Measurements from ENCODE around the gene WDR46. TPM values are rescaled to one million over a fixed set of nuclear protein-coding genes. Genes with fewer than 3 reads are reported as not detected.
"Not testable (repeated sequence)": the region's sequence is repeated elsewhere in the genome, so short reads cannot be mapped to it uniquely, and the experiment has no call there.

Gene WDR46
- total RNA-seq, 1 experiment from 2014 or later = 90.6 TPM

- ChIA-PET CTCF (interaction anchor here (0.6 to 1.8 kb wide), 7 partner anchors 13 to 262 kb away, joined by 3 to 9 read pairs (median 5); partner anchors contain the start of genes PFDN6, RGL2, WDR46 and ZBTB22), RAD21 (ENCODE audit: low non-redundant PET in 1 of 2, low total read pairs in 2 of 2, uncharacterized antibody in 2 of 2, unreplicated experiment in 2 of 2) (no interaction called here), POLR2A (interaction anchor here (1.2 to 2.4 kb wide), 9 partner anchors 12 to 134 kb away, joined by 3 to 12 read pairs (median 7); partner anchors contain the start of genes PFDN6, RGL2, WDR46 and ZBTB22)
- no peak for TF ChIP-seq RAD21 (IDR thresholded peaks at IDR 0.05; ENCODE audit: low read depth)
- TF ChIP-seq YY1 (IDR thresholded peaks at IDR 0.05; ENCODE audit: extremely low read depth, insufficient replicate concordance, low read depth, low read length) = no peak
- TF ChIP-seq REST (IDR thresholded peaks at IDR 0.05; ENCODE audit: low read depth) = no peak
- TF ChIP-seq EZH2phosphoT487 (IDR thresholded peaks at IDR 0.05; ENCODE audit: borderline replicate concordance) = no peak
- no peak for TF ChIP-seq POLR2A (IDR thresholded peaks at IDR 0.05; ENCODE audit: borderline replicate concordance, extremely low read depth, insufficient read depth, insufficient read length)
- no peak for TF ChIP-seq ELF1 (IDR thresholded peaks at IDR 0.05; ENCODE audit: borderline replicate concordance, low read depth)
- no peak for TF ChIP-seq EZH2 (IDR thresholded peaks at IDR 0.05)
- no peak for TF ChIP-seq TCF7L2 (IDR thresholded peaks at IDR 0.05; ENCODE audit: borderline replicate concordance, extremely low read depth, insufficient read depth, insufficient read length)
- no peak for TF ChIP-seq SP1 (IDR thresholded peaks at IDR 0.05; ENCODE audit: low read depth)
- TF ChIP-seq, protein P1, sequence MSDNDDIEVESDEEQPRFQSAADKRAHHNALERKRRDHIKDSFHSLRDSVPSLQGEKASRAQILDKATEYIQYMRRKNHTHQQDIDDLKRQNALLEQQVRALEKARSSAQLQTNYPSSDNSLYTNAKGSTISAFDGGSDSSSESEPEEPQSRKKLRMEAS (IDR thresholded peaks at IDR 0.05) = no peak
- BruUV-seq (replicated peaks) = no TSS peak
- H3K9me3 ChIP-seq (ENCODE audit: control insufficient read depth in 1 of 2, insufficient read depth in 1 of 2, low read depth in 1 of 2, low read length in 2 of 2) = no peaks in the 10 kb centered on the region
- H3K4me1 ChIP-seq (ENCODE audit: control insufficient read depth in 1 of 2, insufficient read depth in 2 of 2, low read length in 2 of 2) = peaks cover 43 to 68% of the 10 kb centered on the region in 2 experiments
- H3K27me3 ChIP-seq (ENCODE audit: insufficient read depth, low read length) = no peaks in the 10 kb centered on the region
- peak overlapping the region; percentile 34 to 99 for H3K4me3 ChIP-seq (replicated peaks in 1 of 2; ENCODE audit: low read depth in 1 of 2, low read length in 2 of 2)
- intact Hi-C loops (cut with micrococcal nuclease) = no loop called here
- DNase-seq (ENCODE audit: low read depth, low spot score) (no peak), ATAC-seq (peak; percentile 3)
- peak overlapping the region; percentile 82 for H3K27ac ChIP-seq (ENCODE audit: low read depth, low read length)
- H3K9ac ChIP-seq (ENCODE audit: low read length) = peak overlapping the region; percentile 98
- H3K36me3 ChIP-seq (ENCODE audit: control insufficient read depth in 1 of 2, insufficient read depth in 2 of 2, low read length in 2 of 2) = peaks cover 31 to 56% of the 10 kb centered on the region in 2 experiments
- no peak overlapping the region for H2AFZ ChIP-seq (ENCODE audit: low read depth, low read length, poor library complexity, severe bottlenecking)
- H3K9me2 ChIP-seq (ENCODE audit: insufficient read depth) = no peaks in the 10 kb centered on the region
- H4K20me1 ChIP-seq (ENCODE audit: insufficient read depth) = peaks cover 22% of the 10 kb centered on the region
- H3K79me2 ChIP-seq (ENCODE audit: insufficient read depth, low read length) = peaks cover 44% of the 10 kb centered on the region
- peak overlapping the region; percentile 86 for H3K4me2 ChIP-seq (ENCODE audit: low read length)
These were observed 12.5 kb downstream of the WDR46 start for GRCh38 chr6:33276581-33276863.

GRCh38 chr6:33275795-33276580 is 13.1 kb downstream of the WDR46 start:
- peaks cover 31 to 56% of the 10 kb centered on the region in 2 experiments for H3K36me3 ChIP-seq (ENCODE audit: control insufficient read depth in 1 of 2, insufficient read depth in 2 of 2, low read length in 2 of 2)
- intact Hi-C loops (cut with micrococcal nuclease) = not testable (repeated sequence)

More at GRCh38 chr6:33275795-33276580, 13.1 kb downstream of the WDR46 start:
- H3K27me3 ChIP-seq (ENCODE audit: insufficient read depth, low read length); DNase-seq (ENCODE audit: low read depth, low spot score); RAD21 ChIA-PET (ENCODE audit: low non-redundant PET in 1 of 2, low total read pairs in 2 of 2, uncharacterized antibody in 2 of 2, unreplicated experiment in 2 of 2); H2AFZ ChIP-seq (ENCODE audit: low read depth, low read length, poor library complexity, severe bottlenecking); ATAC-seq; BruUV-seq (replicated peaks); H3K9me3 ChIP-seq (ENCODE audit: control insufficient read depth in 1 of 2, insufficient read depth in 1 of 2, low read depth in 1 of 2, low read length in 2 of 2); H3K9me2 ChIP-seq (ENCODE audit: insufficient read depth): not testable (repeated sequence)
- Histone ChIP-seq H3K9ac (ENCODE audit: low read length) (peak overlapping the region; percentile 98), H3K4me3 (replicated peaks in 1 of 2; ENCODE audit: low read depth in 1 of 2, low read length in 2 of 2) (peak overlapping the region; percentile 34 to 99), H3K4me1 (ENCODE audit: control insufficient read depth in 1 of 2, insufficient read depth in 2 of 2, low read length in 2 of 2) (peaks cover 43 to 66% of the 10 kb centered on the region in 2 experiments), H3K79me2 (ENCODE audit: insufficient read depth, low read length) (peaks cover 49% of the 10 kb centered on the region), H3K27ac (ENCODE audit: low read depth, low read length) (peak overlapping the region; percentile 82), H4K20me1 (ENCODE audit: insufficient read depth) (peaks cover 22% of the 10 kb centered on the region), H3K4me2 (ENCODE audit: low read length) (peak overlapping the region; percentile 86)
- POLR2A ChIA-PET = interaction anchor here (1.2 to 2.4 kb wide), 7 partner anchors 13 to 134 kb away, joined by 3 to 12 read pairs (median 8); partner anchors contain the start of genes PFDN6, RGL2, WDR46 and ZBTB22
- CTCF ChIA-PET = interaction anchor here (1.1 kb wide), 1 partner anchor 65 kb away, joined by 3 read pairs; no protein-coding TSS in a partner anchor

All from HCT116 (cell line).